ENCODE measurements around the gene PPP2R2C. TPM values are rescaled to one million over a fixed set of nuclear protein-coding genes. Genes with fewer than 3 reads are reported as not detected.

PPP2R2C gene
- total and polyA plus RNA-seq, 10 of the 15 experiments (the other 5 are each of a cell fraction or from before 2014, with no cell fraction given): 0.13 to 0.15 TPM; not detected in 8

- BruUV-seq (replicated peaks): no TSS peak
- no peak for FAIRE-seq
- Histone ChIP-seq H3K27ac (ENCODE audit: control insufficient read depth, insufficient read depth) (no peak overlapping the region), H3K4me1 (ENCODE audit: control insufficient read depth, insufficient read depth, low read length) (no peaks in the 10 kb centered on the region), H3K27me3 (replicated peaks in 1 of 2; ENCODE audit: control insufficient read depth in 2 of 2, insufficient read depth in 2 of 2, low read length in 1 of 2) (no peaks in the 10 kb centered on the region; a peak in 1 of 4 replicates), H3K4me2 (ENCODE audit: control insufficient read depth, insufficient read depth) (no peak overlapping the region), H3K4me3 (no peak overlapping the region), H2AFZ (ENCODE audit: control insufficient read depth, low read depth, low read length) (no peak overlapping the region), H3K9ac (ENCODE audit: control insufficient read depth, insufficient read depth, low read length) (no peak overlapping the region), H3K36me3 (ENCODE audit: control insufficient read depth in 2 of 2, insufficient read depth in 2 of 2, low read length in 1 of 2) (no peaks in the 10 kb centered on the region), H4K20me1 (ENCODE audit: control insufficient read depth, insufficient read depth) (no peaks in the 10 kb centered on the region), H3K9me3 (replicated peaks; ENCODE audit: control insufficient read depth, insufficient read depth, low read length) (no peaks in the 10 kb centered on the region; the same call in 2 of the 3 replicates), H3K79me2 (ENCODE audit: control insufficient read depth, insufficient read depth, low read length) (no peaks in the 10 kb centered on the region)
- RAD21 ChIA-PET (ENCODE audit: unreplicated experiment): no interaction called here
- no peak for DNase-seq (ENCODE audit: low read depth, low spot score)
- POLR2A ChIA-PET: no interaction called here
- in situ Hi-C loops (cut with MboI): no loop called here
- ATAC-seq: no peak
- TF ChIP-seq JUNB (IDR thresholded peaks at IDR 0.05): no peak
- TF ChIP-seq NFIC (IDR thresholded peaks at IDR 0.05; ENCODE audit: low read depth, low read length): no peak
- intact Hi-C loops (cut with micrococcal nuclease; ENCODE audit: unreplicated experiment): no loop called here
- 5% methylated on average over 4 of the region's 4 CpGs for WGBS (ENCODE audit: insufficient coverage, insufficient replicate concordance, low lambda C conversion rate, missing lambda C conversion rate)
- CTCF ChIA-PET: no interaction called here
- SMC1A ChIA-PET (ENCODE audit: uncharacterized antibody, unreplicated experiment): no interaction called here
Observed at GRCh38 chr4:6476893-6477292, 4.5 kb upstream of the PPP2R2C start.

- H3K4me3 ChIP-seq: no peak overlapping the region
- no peak overlapping the region for H3K27ac ChIP-seq (ENCODE audit: control insufficient read depth, insufficient read depth)
- in situ Hi-C loops (cut with MboI) (no loop called here), intact Hi-C loops (cut with micrococcal nuclease; ENCODE audit: unreplicated experiment) (no loop called here)
- TF ChIP-seq NFIC (IDR thresholded peaks at IDR 0.05; ENCODE audit: low read depth, low read length) (no peak), EZH2 (IDR thresholded peaks at IDR 0.05; ENCODE audit: borderline replicate concordance, control insufficient read depth, low read depth, low read length) (no peak), ETV6 (conservative IDR thresholded peaks at IDR 0.05 in 1 of 2, IDR thresholded peaks at IDR 0.05 in 1 of 2; ENCODE audit: borderline replicate concordance in 1 of 2, low read depth in 1 of 2) (no peak), RCOR1 (conservative IDR thresholded peaks at IDR 0.05; ENCODE audit: low read depth, low read length) (no peak), NR2C2 (IDR thresholded peaks at IDR 0.05; ENCODE audit: borderline replicate concordance, control insufficient read depth, insufficient read length, low read depth) (no peak)
- WGBS (ENCODE audit: insufficient coverage, insufficient replicate concordance, low lambda C conversion rate, missing lambda C conversion rate): 52% methylated on average over 11 of the region's 11 CpGs
- H3K79me2 ChIP-seq (ENCODE audit: control insufficient read depth, insufficient read depth, low read length): no peaks in the 10 kb centered on the region
- no peak overlapping the region for H3K4me2 ChIP-seq (ENCODE audit: control insufficient read depth, insufficient read depth)
- no peaks in the 10 kb centered on the region for H3K36me3 ChIP-seq (ENCODE audit: control insufficient read depth in 2 of 2, insufficient read depth in 2 of 2, low read length in 1 of 2)
- CTCF ChIA-PET: interaction anchor here (0.7 kb wide), 1 partner anchor 72 kb away, joined by 3 read pairs; no protein-coding TSS in a partner anchor
- H3K9me3 ChIP-seq (replicated peaks; ENCODE audit: control insufficient read depth, insufficient read depth, low read length): no peaks in the 10 kb centered on the region; the same call in 2 of the 3 replicates
- FAIRE-seq (no peak), DNase-seq (ENCODE audit: low read depth, low spot score) (no peak), ATAC-seq (no peak)
- no peak overlapping the region for H3K9ac ChIP-seq (ENCODE audit: control insufficient read depth, insufficient read depth, low read length)
- SMC1A ChIA-PET (ENCODE audit: uncharacterized antibody, unreplicated experiment): no interaction called here
- no TSS peak for BruUV-seq (replicated peaks)
- POLR2A ChIA-PET: no interaction called here
- RAD21 ChIA-PET (ENCODE audit: unreplicated experiment): no interaction called here
- no peaks in the 10 kb centered on the region for H4K20me1 ChIP-seq (ENCODE audit: control insufficient read depth, insufficient read depth)
- no peaks in the 10 kb centered on the region; a peak in 2 of 4 replicates for H3K27me3 ChIP-seq (replicated peaks in 1 of 2; ENCODE audit: control insufficient read depth in 2 of 2, insufficient read depth in 2 of 2, low read length in 1 of 2)
- H3K4me1 ChIP-seq (ENCODE audit: control insufficient read depth, insufficient read depth, low read length): no peaks in the 10 kb centered on the region
- H2AFZ ChIP-seq (ENCODE audit: control insufficient read depth, low read depth, low read length): no peak overlapping the region
Observed at GRCh38 chr4:6475492-6476020, 3.1 kb upstream of the PPP2R2C start.

All from GM12878 (cell line).